ENCODE results near the gene GALT. TPM values are rescaled to one million over a fixed set of nuclear protein-coding genes. Genes with fewer than 3 reads are reported as not detected.
A peak's percentile ranks its signal among the peaks of the same experiment; 100 is the strongest.

Gene GALT
- total RNA-seq, 1 donor: 36.7 TPM

- no peak for TF ChIP-seq CTCF (IDR thresholded peaks at IDR 0.05; ENCODE audit: insufficient read depth, low read depth, low read length)
- DNase-seq (ENCODE audit: low read depth): no peak
- H3K4me3 ChIP-seq (ENCODE audit: low read depth, low read length): no peak overlapping the region
Measured at GRCh38 chr9:34627716-34628655, 18.5 kb upstream of the GALT start.

- no peak for DNase-seq (ENCODE audit: low read depth)
- no peak for TF ChIP-seq CTCF (IDR thresholded peaks at IDR 0.05; ENCODE audit: insufficient read depth, low read depth, low read length)
- H3K4me3 ChIP-seq (ENCODE audit: low read depth, low read length): peak within 1 kb of the TSS; percentile 45
Measured at GRCh38 chr9:34628656-34629490, 17.6 kb upstream of the GALT start, which contains the start of gene ARID3C. TSS of gene ARID3C (minus strand) at chr9:34629066. CDS start at chr9:34628014, 1,052 bp downstream.

- no peak for TF ChIP-seq CTCF (IDR thresholded peaks at IDR 0.05; ENCODE audit: insufficient read depth, low read depth, low read length)
- H3K4me3 ChIP-seq (ENCODE audit: low read depth, low read length): no peak overlapping the region
- DNase-seq (ENCODE audit: low read depth): no peak
Measured at GRCh38 chr9:34629491-34629808, 17.0 kb upstream of the GALT start.

- TF ChIP-seq CTCF (IDR thresholded peaks at IDR 0.05; ENCODE audit: insufficient read depth, low read depth, low read length): no peak
- no peak for DNase-seq (ENCODE audit: low read depth)
- no peak overlapping the region for H3K4me3 ChIP-seq (ENCODE audit: low read depth, low read length)
Measured at GRCh38 chr9:34630402-34631154, 15.9 kb upstream of the GALT start.

- no peak overlapping the region for H3K4me3 ChIP-seq (ENCODE audit: low read depth, low read length)
- TF ChIP-seq CTCF (IDR thresholded peaks at IDR 0.05; ENCODE audit: insufficient read depth, low read depth, low read length): no peak
- no peak for DNase-seq (ENCODE audit: low read depth)
Measured at GRCh38 chr9:34633166-34633565, 13.3 kb upstream of the GALT start.

- TF ChIP-seq CTCF (IDR thresholded peaks at IDR 0.05; ENCODE audit: insufficient read depth, low read depth, low read length): peak; percentile 88
- DNase-seq (ENCODE audit: low read depth): peak; percentile 64
- no peak overlapping the region for H3K4me3 ChIP-seq (ENCODE audit: low read depth, low read length)
Measured at GRCh38 chr9:34633851-34634550, 12.5 kb upstream of the GALT start.
